DMS79 treated with DMSO at 0.1 percent for 48 hours (cell line): ENCODE measurements around the gene ASPHD2.
"Not testable (repeated sequence)": the region's sequence is repeated elsewhere in the genome, so short reads cannot be mapped to it uniquely, and the experiment has no call there.

Source experiments
- DNase-seq: peaks from one replicate; lab custom pipeline; 2025; lab: John Stamatoyannopoulos, UW

ASPHD2 gene

DNA sequence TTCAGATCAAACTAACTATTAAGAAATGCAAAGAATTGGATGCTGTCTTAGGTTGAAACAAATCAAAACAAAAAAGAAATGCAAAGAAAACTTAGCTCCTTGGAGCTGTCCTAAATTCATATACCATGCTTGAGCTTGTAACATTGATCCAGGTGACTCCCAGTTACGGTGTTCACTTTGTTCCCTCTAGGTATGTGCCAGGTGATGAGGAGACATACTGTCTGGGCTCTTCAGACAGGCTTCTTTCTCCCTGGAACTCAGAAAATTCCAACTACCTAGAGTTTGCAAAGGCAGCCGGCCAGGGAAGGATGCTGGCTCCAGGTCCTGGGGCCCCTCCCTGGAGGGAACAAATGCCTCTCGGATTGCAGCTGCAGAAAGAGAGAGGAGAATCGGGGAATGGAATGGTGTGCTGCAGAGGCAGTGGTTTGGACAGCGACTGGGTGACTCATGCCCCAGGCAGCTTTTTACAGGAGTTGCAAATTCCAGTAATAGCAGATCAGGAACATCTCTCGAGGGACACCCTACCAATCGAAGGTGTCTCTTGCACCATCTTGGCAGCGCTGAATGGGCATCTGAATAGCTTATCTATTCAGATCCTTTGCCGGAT lies 12.3 kb upstream of the ASPHD2 start:
- DNase-seq, result no peak

DNA sequence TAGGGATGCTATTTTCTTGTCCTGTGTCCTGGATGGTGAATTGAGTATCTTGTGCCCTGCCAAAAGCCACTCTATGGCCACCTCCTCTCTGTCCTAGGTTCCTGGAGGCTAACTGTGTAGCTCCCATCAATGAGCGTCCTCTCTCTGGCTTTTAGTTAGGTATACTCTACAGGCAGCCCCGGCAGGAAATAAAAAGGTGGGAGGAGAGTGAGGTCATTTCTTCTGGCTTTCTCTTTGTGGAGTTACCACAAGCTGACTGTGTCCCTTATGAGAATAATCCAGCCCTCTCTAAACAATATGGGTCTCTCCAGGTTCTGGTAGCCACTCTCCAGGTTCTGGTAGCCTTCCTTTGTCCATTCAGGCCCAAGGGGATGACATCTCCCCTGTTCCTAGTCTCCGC lies 11.7 kb upstream of the ASPHD2 start:
- no peak for DNase-seq

DNA sequence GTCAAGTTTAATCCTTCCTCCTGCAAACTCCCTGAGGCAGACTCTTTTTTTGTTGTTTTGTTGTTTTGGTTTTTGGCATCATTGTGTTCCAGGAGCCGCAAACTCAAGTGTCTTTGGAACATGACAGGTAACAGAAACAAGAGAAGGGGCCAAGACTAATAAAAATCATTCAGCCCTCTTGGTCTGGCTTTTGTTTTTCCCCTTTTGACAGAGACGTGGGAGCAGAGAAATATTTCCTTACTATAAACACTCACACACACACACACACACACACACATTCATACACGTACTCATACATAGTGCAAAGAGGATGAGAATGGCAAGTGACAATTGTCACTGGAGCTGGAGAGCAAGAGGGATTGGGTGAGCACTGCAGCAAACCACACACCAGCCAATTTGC lies 10.4 kb upstream of the ASPHD2 start:
- DNase-seq, result peak; percentile 63

DNA sequence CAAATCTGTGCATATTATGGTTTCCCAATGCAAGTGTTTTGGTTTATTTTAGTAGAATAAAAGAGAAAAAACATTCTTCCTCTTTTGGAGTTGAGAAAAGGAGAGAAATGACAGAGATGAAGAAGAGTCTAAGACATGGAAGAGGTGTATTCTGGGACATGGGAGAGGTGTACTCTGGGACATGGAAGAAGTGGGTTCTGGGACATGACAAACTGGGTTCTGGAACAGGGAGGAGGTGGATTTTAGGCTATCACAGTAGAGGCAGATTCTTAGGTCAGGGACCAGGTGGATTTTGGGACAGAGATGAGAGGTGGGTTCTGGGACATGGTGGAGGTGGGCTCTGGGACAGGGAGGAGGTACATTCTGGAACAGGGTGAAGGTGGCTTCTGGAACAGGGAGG lies 2.1 kb upstream of the ASPHD2 start:
- no peak for DNase-seq

DNA sequence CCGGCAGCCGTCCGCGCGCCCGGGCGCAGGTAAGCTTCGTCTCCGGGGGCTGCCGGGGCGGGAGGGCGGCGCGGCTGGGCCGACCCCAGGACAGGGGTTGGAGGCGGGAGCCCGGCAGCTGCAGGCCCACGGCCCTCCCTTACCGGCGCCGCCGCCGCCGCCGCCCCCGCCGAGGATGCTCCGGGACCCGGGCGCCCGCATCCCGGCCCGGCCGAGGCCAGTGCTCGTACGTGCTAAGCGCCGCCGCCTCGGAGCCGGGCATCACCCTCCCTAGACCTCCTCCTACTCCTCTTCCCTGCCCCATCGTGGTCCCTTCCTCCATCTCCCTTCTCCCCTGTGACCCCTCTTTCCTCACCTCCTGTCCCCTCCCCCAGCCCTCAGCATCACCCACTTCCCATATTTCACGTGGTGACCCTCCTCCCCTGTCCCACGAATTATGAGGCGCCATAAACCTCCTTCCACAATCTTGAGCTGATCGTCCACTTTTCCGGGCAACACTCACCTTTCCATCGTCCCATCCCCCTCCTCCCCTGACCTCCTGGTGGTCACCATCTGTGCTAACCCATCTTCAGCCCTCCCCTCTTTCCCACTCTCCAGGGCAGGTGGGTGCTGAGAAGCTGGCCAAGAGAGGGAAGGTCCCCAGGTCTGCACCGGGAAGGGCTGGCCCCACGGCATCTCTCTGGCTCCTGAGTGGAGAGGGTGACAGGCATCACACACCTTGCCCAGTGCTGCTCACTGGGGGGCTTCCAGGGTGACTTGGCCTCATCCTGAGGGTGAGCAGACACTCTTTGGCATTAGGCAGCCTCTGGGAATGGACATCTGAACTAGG lies 612 bp downstream of the ASPHD2 start:
- DNase-seq, result no peak

DNA sequence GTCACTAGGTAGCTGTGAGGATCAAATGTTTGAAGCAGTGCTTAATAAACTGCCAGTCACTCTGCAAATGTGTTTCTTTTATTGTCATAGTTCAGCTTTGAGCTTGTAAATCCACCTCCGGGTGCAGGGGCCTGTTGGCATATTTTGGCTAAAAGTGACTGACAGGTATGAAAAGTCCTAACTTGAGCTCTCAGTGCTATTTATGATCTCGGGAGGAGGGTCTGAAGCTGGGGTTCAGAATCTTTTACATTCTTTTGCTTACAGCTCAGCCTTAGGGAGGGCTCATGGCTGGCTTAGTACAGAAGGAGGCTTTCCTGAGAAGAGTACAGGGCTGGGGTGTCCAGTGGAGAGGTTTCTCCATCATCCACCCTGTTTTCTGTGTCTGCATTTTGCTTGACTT lies 1.5 kb downstream of the ASPHD2 start:
- DNase-seq, result no peak

DNA sequence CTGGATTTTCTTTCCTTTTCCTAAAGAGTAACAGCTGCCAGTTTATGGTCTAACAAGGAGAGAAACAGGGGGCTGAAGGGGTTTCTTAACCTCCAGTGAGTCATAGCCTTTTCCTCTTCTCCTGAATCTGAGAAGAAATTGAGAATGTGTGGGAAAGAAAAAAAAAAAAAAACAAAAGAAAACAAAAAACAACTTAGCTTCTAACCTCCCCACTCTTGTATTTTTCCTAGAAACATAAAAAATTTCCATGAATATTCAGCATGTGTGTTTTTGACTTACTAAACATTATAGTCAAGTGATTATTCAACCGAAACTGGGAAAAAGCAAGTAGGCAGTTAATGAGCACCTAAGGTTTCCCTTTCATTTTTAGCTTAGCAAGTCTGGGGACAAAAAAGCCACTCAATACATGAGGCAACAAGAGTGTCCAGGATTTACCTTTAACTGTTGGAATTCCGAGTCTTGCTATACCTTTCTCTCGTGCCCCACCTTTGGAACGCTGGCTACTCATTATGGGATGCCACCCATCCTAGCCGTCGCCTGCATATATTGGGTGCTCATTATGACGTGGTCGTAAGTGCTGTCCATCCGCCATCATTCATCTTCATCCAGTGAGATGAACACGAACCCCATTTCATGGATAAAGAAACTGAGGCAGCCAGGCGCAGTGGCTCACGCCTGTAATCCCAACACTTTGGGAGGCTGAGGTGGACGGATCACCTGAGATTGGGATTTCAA lies 2.4 kb downstream of the ASPHD2 start:
- DNase-seq, result no peak

DNA sequence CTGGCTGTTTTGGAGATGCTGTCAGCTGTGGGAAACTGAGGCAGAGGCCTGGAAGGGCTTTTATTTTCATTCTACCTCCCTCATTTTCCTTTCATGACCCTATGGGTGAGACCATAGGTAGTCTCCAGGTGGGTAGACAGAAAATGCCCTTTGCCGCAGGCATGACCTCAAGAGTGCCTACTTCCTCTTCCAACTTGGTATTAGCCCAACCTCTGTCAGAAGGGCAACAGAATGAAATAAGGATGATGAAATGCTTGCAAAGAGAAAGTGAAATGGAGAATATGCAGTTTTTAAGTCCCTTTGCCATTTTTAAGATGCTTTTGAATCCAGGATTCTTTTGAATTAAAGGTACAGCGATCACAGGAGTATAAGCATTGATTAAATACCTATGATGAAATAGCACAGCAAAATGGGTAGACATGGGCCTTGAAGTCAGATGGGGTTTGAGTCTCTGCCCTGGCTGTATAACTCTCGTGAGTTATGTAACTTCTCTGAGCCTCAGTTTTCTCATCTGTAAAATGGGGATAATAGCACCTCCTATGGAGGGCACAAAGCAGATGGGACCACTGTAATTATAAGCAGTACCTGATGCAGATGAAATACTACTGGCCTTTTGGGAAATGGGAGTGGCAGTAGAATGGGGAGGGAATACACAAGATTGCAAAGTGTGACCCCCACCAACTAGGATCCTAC lies 3.7 kb downstream of the ASPHD2 start:
- DNase-seq, result no peak

DNA sequence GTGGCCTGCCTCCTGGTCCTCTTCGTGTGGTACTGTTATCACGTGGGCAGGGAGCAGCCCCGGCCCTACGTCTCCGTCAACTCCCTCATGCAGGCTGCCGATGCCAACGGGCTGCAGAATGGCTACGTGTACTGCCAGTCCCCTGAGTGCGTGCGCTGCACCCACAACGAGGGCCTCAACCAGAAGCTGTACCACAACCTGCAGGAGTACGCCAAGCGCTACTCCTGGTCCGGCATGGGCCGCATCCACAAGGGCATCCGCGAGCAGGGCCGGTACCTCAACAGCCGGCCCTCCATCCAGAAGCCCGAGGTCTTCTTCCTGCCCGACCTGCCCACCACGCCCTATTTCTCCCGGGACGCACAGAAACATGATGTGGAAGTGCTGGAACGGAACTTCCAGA lies 4.7 kb downstream of the ASPHD2 start:
- no peak for DNase-seq

DNA sequence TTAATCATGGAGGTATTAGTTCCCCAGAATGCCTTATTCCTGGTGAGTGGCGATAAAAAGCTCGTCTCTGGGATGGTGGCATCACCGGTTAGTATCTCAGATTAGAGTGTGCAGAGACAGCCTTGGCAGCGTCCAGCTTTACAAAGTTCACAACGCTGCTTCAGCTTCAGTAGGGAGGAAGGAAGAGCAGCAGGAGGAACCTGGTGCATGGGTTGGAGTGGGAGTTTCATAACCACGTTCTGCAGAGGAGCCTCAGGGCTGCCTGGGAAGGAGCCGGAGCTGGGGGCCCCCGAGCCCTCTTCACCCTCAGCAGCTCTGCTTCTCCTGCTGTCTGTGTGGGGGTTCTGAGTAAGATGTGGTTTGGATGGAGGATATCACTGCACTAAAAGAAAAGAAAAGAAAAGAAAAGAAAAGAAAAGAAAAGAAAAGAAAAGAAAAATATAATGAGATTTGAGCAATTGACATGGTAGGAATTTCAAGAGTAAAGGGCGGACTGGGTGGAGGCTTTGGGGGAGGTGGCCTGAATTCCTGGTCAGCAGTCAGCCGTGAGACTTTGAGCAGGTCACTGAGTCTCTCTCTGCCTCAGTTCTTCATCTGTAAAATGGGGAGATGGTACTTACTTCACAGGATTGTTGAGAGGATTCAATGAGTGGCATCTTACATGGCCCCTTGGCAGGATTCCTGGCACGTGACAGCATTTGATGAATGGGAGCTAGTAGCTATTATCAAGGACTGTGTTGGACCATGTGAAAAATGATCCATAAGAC lies 6.5 kb downstream of the ASPHD2 start:
- no peak for DNase-seq

DNA sequence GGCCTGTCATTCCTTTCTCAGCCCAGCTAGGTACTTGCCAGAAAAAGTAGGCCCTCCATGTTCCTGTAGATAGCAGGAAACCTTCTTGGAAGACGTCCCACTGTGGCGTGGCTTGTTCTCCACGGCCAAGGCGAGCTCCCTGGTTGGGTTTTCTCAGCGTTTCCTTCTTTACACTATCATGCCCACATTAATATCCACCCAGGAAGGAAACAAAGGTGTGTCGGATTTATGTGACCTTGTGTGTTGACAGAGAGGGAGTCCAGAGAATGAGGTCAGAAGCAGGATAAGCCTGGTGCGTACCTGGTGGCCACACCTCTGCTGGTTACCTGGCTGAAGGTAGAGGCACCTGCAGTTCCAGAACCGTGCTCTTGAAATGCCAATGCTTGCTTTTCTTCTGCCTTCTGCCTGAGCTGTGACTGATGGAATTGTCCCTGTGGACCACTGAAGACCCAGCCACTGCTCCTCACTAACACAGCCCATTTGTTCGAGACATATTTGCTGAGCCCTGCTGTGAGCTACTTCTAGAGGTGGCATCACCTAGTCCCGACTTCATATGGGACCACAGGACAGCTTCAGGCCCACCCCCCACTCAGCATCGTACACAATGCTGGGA lies 7.9 kb downstream of the ASPHD2 start:
- DNase-seq, result no peak

DNA sequence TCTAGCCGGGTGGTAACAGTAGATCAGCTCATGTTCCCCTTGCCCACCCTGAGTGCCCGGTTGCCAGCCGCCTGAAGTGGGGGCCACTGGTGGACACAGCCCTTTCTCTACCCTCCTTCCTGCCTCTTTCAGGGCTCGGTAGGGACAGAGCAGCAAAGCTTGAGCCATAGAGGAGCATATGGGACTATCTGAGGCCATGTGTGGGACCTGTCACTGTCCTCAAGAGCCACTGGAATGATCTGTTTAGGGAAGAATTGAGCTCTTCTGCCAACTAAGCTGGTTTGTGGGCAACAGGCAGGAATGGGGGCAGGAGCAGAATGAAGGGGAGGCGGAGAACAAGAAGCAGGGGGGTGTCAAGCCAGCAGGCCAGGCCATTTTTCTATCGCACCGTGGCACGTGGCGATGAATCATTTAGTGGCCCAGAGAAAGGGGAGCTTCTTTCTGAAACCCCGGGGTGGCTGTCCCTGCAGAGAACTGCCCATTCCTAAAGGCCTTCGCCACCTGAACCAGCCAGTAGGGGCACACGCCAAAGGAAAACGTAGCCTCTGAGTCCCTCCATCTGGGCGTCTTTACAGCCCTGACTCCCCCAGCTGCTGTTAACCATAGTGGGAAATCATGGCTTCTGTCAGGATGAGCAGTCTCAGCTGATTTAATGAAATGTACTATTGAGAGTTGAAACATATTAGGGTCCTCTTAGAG lies 8.8 kb downstream of the ASPHD2 start:
- no peak for DNase-seq

DNA sequence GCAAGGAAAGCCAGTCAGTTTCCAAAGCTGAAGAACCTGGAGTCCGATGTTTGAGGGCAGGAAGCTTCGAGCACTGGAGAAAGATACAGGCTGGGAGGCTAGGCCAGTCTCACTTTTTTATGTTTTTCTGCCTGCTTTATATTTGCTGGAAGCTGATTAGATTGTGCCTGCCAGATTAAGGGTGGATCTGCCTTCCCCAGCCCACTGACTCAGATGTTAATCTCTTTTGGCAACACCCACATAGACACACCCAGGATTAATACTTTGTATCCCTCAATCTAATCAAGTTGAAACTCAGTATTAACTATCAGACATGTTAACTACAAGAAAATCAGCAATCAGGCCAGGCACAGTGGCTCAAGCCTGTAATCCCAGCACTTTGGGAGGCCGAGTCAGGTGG lies 9.7 kb downstream of the ASPHD2 start:
- DNase-seq, result not testable (repeated sequence)

DNA sequence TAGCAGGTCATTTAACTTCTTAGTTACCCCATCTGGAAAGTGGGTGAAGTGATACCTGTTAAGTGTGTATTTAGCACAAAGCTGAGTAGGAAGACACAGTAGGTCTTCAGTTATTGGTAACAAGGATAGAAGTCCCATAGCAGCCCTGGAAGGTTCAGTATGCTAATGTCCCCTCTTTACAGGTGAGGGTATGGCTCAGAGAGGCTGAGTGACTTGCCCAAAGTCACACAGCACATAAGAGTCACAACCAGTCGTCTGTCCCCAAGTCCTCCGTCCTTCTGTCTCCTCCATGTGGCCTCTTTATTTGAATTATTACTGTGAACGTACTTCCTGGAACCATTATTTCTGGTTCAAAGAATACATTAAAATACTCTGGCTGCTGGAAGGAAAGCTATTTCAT lies 10.5 kb downstream of the ASPHD2 start:
- DNase-seq, result no peak

DNA sequence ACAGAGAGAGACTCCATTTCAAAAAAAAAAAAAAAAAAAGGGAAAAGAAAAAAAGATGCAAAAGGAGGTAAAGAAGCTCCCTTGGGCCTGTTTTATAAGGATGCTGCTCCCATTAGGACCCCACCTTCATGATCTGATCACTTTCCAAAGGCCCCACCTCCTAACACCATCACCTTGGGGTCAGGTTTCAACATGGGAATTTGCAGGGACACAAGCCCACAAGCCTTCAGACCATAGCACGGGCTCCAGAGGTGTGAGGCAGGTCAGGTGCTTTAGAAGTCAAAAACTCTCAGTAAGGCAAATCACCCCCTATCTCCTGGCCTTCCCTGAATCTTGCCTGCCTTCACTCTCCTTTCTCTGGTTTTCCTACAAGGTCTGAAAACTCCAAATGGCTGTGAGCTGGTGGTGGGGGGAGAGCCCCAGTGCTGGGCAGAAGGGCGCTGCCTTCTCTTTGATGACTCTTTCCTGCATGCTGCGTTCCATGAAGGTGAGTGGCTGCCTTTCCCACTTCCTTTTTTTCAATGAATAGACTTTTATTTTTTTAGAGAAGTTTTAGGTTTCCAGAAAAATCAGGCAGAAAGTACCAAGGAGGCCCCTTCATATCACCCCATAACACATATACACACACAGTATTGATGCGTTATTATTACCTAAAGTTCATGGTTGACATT lies 13.2 kb downstream of the ASPHD2 start:
- DNase-seq, result no peak

DNA sequence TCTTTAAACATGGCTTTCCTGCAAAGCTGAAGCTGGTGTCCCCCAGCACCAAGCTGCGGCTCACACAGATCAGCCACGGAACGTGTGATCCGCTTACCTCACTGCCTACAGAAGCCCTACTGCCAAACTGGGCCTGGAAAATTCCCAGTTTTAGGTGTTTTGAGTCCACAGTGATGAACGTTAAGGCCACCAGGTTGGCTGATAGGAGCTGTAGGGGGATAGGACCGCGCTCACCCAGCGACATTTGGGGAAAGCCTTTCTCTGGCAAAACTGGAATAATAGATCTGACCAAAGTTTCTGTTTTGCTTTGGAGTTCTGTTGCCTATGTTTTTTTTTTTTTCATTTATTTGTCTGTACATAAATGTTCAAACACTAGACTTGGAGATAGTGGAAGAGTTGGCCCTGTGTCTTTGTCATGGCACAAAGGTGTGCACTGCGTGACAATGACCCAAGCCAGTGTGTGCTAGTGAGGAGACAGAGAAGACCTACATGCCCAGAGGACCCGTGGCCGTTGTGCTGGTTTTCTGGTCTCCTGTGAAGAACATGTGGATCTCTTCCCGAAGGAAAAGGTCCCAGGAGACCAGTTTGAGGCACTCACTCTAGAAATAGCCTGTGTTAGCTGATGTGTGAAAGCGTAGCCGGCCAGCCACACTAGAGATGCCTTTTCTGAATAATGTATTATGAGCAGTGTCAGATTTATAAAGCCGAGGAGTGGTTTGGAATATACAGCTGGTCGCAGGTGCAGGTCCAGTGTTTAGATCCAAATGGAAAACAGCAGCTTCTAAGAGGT lies 15.0 kb downstream of the ASPHD2 start:
- DNase-seq, result no peak

DNA sequence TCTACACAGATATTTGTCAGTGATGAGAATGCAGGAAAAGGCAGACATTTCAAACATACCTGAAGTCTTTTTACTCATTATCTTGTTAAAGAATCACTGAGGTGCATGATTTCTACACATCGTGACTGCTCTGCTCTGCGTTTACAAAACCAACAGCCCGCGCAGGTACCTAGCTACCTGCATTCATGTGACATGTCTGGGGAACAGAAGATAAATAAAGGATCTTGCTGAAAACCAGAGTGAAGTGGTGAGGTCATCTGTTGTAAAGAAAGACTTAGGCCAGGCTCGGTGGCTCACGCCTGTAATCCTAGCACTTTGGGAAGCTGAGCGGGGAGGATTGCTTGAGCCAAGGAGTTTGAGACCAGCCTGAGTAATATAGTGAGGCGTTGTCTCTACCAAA lies 15.7 kb downstream of the ASPHD2 start:
- DNase-seq, result peak; percentile 40

DNA sequence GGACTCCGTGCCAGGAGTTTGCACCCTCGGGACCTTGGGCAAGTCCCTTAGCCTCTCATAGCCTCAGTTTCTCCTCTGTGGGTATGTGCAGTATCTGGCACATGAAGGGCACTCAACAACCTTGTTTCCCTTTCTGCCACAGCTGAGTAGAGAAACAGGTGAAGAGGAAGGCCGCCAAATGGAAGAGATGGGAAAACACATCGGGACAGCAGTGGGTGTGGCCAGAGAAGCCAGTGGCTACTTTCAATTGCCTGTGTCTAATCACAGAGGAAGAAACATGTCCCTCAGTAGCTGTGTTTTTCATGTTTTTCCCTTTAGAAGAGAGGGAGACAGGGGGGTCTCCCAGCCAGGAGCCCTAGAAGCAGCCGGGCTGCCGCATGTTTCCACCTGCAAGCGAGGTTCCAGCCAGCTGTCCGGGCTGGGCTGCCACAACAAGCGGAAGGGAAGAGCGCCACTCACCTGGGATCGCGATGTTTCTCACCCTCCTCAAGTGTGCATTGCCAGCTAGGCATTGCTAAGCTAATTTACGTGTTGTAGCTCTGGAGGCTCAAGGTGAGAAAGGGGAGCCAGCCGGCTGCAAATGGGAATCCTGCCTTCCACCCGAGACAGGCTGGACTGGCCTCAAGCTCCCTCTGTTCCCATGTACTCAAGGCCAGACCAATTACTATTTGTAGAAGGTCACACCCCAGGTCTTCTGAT lies 16.7 kb downstream of the ASPHD2 start:
- DNase-seq, result no peak
